A673 (cell line): Measurements from ENCODE around the gene EEPD1. TPM values are rescaled to one million over a fixed set of nuclear protein-coding genes. Genes with fewer than 3 reads are reported as not detected.

ENCODE experiments used
- BruUV-seq: library from RNA; stranded (reverse); fragments of 400-500 nt; replicated peaks from 2 replicates; lab custom pipeline; 2021; lab: Mats Ljungman, UMichigan
- CTCF ChIA-PET: fragments of 300-600 bp; sonication (Branson Sonifier 250); formaldehyde crosslinking; loops from one replicate; lab custom pipeline; 2022; ENCODE audit warnings: antibody characterized with exemption; lab: Charles Lee
- POLR2A ChIA-PET: fragments of 300-600 bp; sonication (Branson Sonifier 250); formaldehyde crosslinking; loops from one replicate; lab custom pipeline; 2022; ENCODE audit warnings: antibody characterized with exemption; ENCODE audit not compliant: low non-redundant PET; lab: Charles Lee
- DNase-seq: peaks from one replicate; pipeline ENCODE4 v3.0.0-alpha.2; 2015; ENCODE audit warnings: low spot score
- H3K27ac ChIP-seq: fragments of 200-600 bp; sonication (generic); 2 replicates; pipeline ENCODE4 v1.5.1; 2016; ENCODE audit warnings: mixed run types, low read depth, mild to moderate bottlenecking, mixed read lengths, antibody characterized with exemption, low read length; ENCODE audit not compliant: poor library complexity, severe bottlenecking
- H3K27me3 ChIP-seq: fragments of 200-600 bp; sonication (generic); replicated peaks from 2 replicates; pipeline ENCODE4 v1.6.1; 2017; ENCODE audit warnings: mixed run types, low read depth, mild to moderate bottlenecking, mixed read lengths, antibody characterized with exemption, low read length; ENCODE audit not compliant: insufficient read depth, poor library complexity
- H3K36me3 ChIP-seq: fragments of 200-600 bp; sonication (generic); 2 replicates; pipeline ENCODE4 v1.6.1; 2016; ENCODE audit warnings: mixed run types, mild to moderate bottlenecking, mixed read lengths, antibody characterized with exemption, low read length; ENCODE audit not compliant: insufficient read depth, poor library complexity, severe bottlenecking
- H3K4me1 ChIP-seq: fragments of 200-600 bp; sonication (generic); 2 replicates; pipeline ENCODE4 v1.6.1; 2017; ENCODE audit warnings: mixed run types, mild to moderate bottlenecking, mixed read lengths, antibody characterized with exemption, low read length; ENCODE audit not compliant: insufficient read depth, poor library complexity, severe bottlenecking
- H3K4me3 ChIP-seq: fragments of 200-600 bp; sonication (generic); 2 replicates; pipeline ENCODE4 v1.5.1; 2016; ENCODE audit warnings: low read depth, mixed run types, mild to moderate bottlenecking, mixed read lengths, low read length; ENCODE audit not compliant: poor library complexity, severe bottlenecking
- H3K9me3 ChIP-seq: fragments of 200-600 bp; sonication (generic); 2 replicates; pipeline ENCODE4 v1.6.1; 2016; ENCODE audit warnings: mixed run types, low read depth, mild to moderate bottlenecking, mixed read lengths, antibody characterized with exemption, low read length; ENCODE audit not compliant: poor library complexity, severe bottlenecking
- CTCF ChIP-seq: fragments of 300-800, 200-600 bp; sonication (generic); conservative IDR thresholded peaks from 2 replicates; pipeline ENCODE4 v1.5.1; 2017; ENCODE audit warnings: low read depth, mild to moderate bottlenecking, antibody characterized with exemption, low read length, moderate library complexity, mixed read lengths
- EZH2 ChIP-seq: fragments of 200-600 bp; sonication (generic); IDR thresholded peaks from 2 replicates; pipeline ENCODE4 v1.6.1; 2017; ENCODE audit warnings: borderline replicate concordance, low read depth, mild to moderate bottlenecking, mixed read lengths, antibody characterized with exemption, low read length; ENCODE audit not compliant: poor library complexity, severe bottlenecking
- intact Hi-C: fragments of 100-400 bp; cut with micrococcal nuclease; formaldehyde crosslinking; loops from one replicate; pipeline ENCODE4 v1.10.0; 2022; ENCODE audit not compliant: unreplicated experiment
- total RNA-seq: library from RNA; stranded (reverse); gene quantifications from 2 replicates; pipeline ENCODE4 v1.2.3, GENCODE V29; 2021

Gene EEPD1
- total RNA-seq, 1 experiment from 2014 or later: 2.5 TPM

- no peak for DNase-seq
- Histone ChIP-seq H3K9me3 (no peaks in the 10 kb centered on the region), H3K27ac (no peak overlapping the region), H3K4me3 (no peak overlapping the region), H3K27me3 (no peaks in the 10 kb centered on the region), H3K4me1 (no peaks in the 10 kb centered on the region), H3K36me3 (no peaks in the 10 kb centered on the region)
- no TSS peak for BruUV-seq
- CTCF ChIA-PET: no interaction called here
- TF ChIP-seq CTCF: no peak
- no peak for TF ChIP-seq EZH2
- intact Hi-C loops: no loop called here
- POLR2A ChIA-PET: no interaction called here
These were observed 191.6 kb downstream of the EEPD1 start for GRCh38 chr7:36344622-36345021.

GRCh38 chr7:36346260-36346831 lies 193.3 kb downstream of the EEPD1 start:
- ChIA-PET CTCF (no interaction called here), POLR2A (no interaction called here)
- Histone ChIP-seq H3K9me3 (no peaks in the 10 kb centered on the region), H3K27ac (no peak overlapping the region), H3K36me3 (no peaks in the 10 kb centered on the region), H3K27me3 (no peaks in the 10 kb centered on the region), H3K4me3 (no peak overlapping the region), H3K4me1 (no peaks in the 10 kb centered on the region)
- DNase-seq: no peak
- intact Hi-C loops: no loop called here
- no peak for TF ChIP-seq CTCF
- no peak for TF ChIP-seq EZH2
- BruUV-seq: no TSS peak

DNA sequence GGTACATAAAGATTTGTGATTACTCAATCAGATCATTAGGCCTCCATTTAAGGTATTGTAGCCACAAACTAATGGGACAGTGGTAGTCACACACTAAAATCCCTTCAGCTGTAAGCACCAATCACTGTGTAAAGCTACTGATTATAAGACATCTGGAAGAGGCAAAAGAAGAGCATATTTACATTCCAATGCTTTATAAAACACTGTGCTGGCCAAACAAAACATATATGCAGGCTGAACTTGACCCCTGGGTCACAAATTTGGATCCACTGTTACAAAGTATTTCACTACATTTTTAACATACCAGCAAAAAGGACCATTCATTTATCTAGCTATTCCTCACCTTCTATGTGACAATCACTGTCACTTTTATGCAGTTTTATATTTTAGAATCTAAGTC lies 195.2 kb downstream of the EEPD1 start:
- intact Hi-C loops: no loop called here
- H3K36me3 ChIP-seq: no peaks in the 10 kb centered on the region
- no peaks in the 10 kb centered on the region for H3K9me3 ChIP-seq
- H3K27me3 ChIP-seq: no peaks in the 10 kb centered on the region
- no peak overlapping the region for H3K27ac ChIP-seq
- no TSS peak for BruUV-seq
- TF ChIP-seq CTCF (no peak), EZH2 (no peak)
- POLR2A ChIA-PET: no interaction called here
- no peak overlapping the region for H3K4me3 ChIP-seq
- H3K4me1 ChIP-seq: no peaks in the 10 kb centered on the region
- DNase-seq: no peak
- CTCF ChIA-PET: no interaction called here
